OCI-M1 (cell line): Measurements from ENCODE around the gene SRR.
A peak's percentile ranks its signal among the peaks of the same experiment; 100 is the strongest.
"Not testable (repeated sequence)": the region's sequence is repeated elsewhere in the genome, so short reads cannot be mapped to it uniquely, and the experiment has no call there.

Experiments
- DNase-seq: peaks from one replicate; lab custom pipeline; 2025; lab: John Stamatoyannopoulos, UW

Gene SRR

GRCh38 chr17:2289878-2290478 is 13.8 kb upstream of the SRR start:
- DNase-seq = no peak

GRCh38 chr17:2292100-2292499 is 11.7 kb upstream of the SRR start:
- no peak for DNase-seq

GRCh38 chr17:2295575-2295974 is 8.2 kb upstream of the SRR start:
- no peak for DNase-seq

GRCh38 chr17:2297023-2297422 is 6.7 kb upstream of the SRR start:
- no peak for DNase-seq

- no peak for DNase-seq
Observed at GRCh38 chr17:2299136-2299535, 4.6 kb upstream of the SRR start.

- no peak for DNase-seq
Observed at GRCh38 chr17:2299756-2300155, 4.0 kb upstream of the SRR start.

- DNase-seq = peak; percentile 56
Observed at GRCh38 chr17:2302778-2303203, 959 bp upstream of the SRR start.

- DNase-seq = no peak
Observed at GRCh38 chr17:2304931-2305330, 1.2 kb downstream of the SRR start.

GRCh38 chr17:2309338-2310154 is 5.8 kb downstream of the SRR start:
- peak; percentile 25 for DNase-seq

GRCh38 chr17:2312736-2313135 is 9.0 kb downstream of the SRR start:
- DNase-seq = no peak

- not testable (repeated sequence) for DNase-seq
Observed at GRCh38 chr17:2316916-2317205, 13.1 kb downstream of the SRR start.

- DNase-seq = no peak
Observed at GRCh38 chr17:2317796-2318195, 14.0 kb downstream of the SRR start.

- DNase-seq = no peak
Observed at GRCh38 chr17:2319051-2319450, 15.3 kb downstream of the SRR start.

GRCh38 chr17:2321399-2321798 is 17.6 kb downstream of the SRR start:
- no peak for DNase-seq

- no peak for DNase-seq
Observed at GRCh38 chr17:2323629-2324314, 20.0 kb downstream of the SRR start.

GRCh38 chr17:2331303-2331702 is 27.6 kb downstream of the SRR start:
- DNase-seq = no peak

- no peak for DNase-seq
Observed at GRCh38 chr17:2335726-2336214, 32.0 kb downstream of the SRR start.

- peak; percentile 94 for DNase-seq
Observed at GRCh38 chr17:2336215-2336851, 32.6 kb downstream of the SRR start, which contains the start of gene TSR1. Gene TSR1, minus strand, starts transcription at chr17:2336457. Its CDS starts 30 bp downstream, at chr17:2336427.

GRCh38 chr17:2336852-2337543 is 33.2 kb downstream of the SRR start, which contains the start of gene SGSM2:
Gene SGSM2, plus strand, starts transcription at chr17:2337501. Its CDS starts 188 bp downstream, at chr17:2337689.
- peak; percentile 53 for DNase-seq

- peak; percentile 55 for DNase-seq
Observed at GRCh38 chr17:2337544-2338314, 34.0 kb downstream of the SRR start.

GRCh38 chr17:2338315-2338657 is 34.5 kb downstream of the SRR start:
- peak; percentile 42 for DNase-seq
